NCI-H2196 (cell line): ENCODE data around the gene PDE10A.
"Not testable (repeated sequence)": the region's sequence is repeated elsewhere in the genome, so short reads cannot be mapped to it uniquely, and the experiment has no call there.

ENCODE experiments used
- DNase-seq: peaks from one replicate; lab custom pipeline; 2025; ENCODE audit not compliant: unreplicated experiment; lab: John Stamatoyannopoulos, UW

Gene PDE10A

GRCh38 chr6:165557674-165558073, 105.4 kb downstream of the PDE10A start:
- DNase-seq = no peak

GRCh38 chr6:165556116-165556843, 106.8 kb downstream of the PDE10A start:
- peak; percentile 69 for DNase-seq

GRCh38 chr6:165554644-165555043, 108.4 kb downstream of the PDE10A start:
- not testable (repeated sequence) for DNase-seq

- peak; percentile 30 for DNase-seq
These were observed 110.7 kb downstream of the PDE10A start for GRCh38 chr6:165552248-165552736.

- DNase-seq = no peak
These were observed 111.2 kb downstream of the PDE10A start for GRCh38 chr6:165551828-165552227.

GRCh38 chr6:165548450-165548849, 114.6 kb downstream of the PDE10A start:
- no peak for DNase-seq

GRCh38 chr6:165545806-165546205, 117.2 kb downstream of the PDE10A start:
- DNase-seq = no peak

GRCh38 chr6:165543781-165544180, 119.3 kb downstream of the PDE10A start:
- DNase-seq = no peak

- no peak for DNase-seq
These were observed 126.1 kb downstream of the PDE10A start for GRCh38 chr6:165536911-165537310.

GRCh38 chr6:165519316-165519715, 143.7 kb downstream of the PDE10A start:
- DNase-seq = no peak

GRCh38 chr6:165515963-165516624, 146.9 kb downstream of the PDE10A start:
- no peak for DNase-seq

GRCh38 chr6:165514621-165515020, 148.4 kb downstream of the PDE10A start:
- DNase-seq = no peak

- no peak for DNase-seq
These were observed 151.2 kb downstream of the PDE10A start for GRCh38 chr6:165511807-165512206.

- no peak for DNase-seq
These were observed 154.6 kb downstream of the PDE10A start for GRCh38 chr6:165508321-165508869.

GRCh38 chr6:165506657-165507056, 156.4 kb downstream of the PDE10A start:
- DNase-seq = no peak

GRCh38 chr6:165500214-165500907, 162.7 kb downstream of the PDE10A start:
- peak; percentile 23 for DNase-seq

GRCh38 chr6:165497472-165497871, 165.6 kb downstream of the PDE10A start:
- no peak for DNase-seq

GRCh38 chr6:165488624-165489295, 174.3 kb downstream of the PDE10A start:
- DNase-seq = no peak

- no peak for DNase-seq
These were observed 175.1 kb downstream of the PDE10A start for GRCh38 chr6:165487950-165488349.

GRCh38 chr6:165487347-165487746, 175.7 kb downstream of the PDE10A start:
- no peak for DNase-seq
